Activated naive CD4-positive, alpha-beta T cell treated with anti-CD3 and anti-CD28 coated beads, Interleukin-2, amount 50 U/mL, for 16 hours (primary cell): Measurements from ENCODE around the gene GALNT15.

ENCODE experiments used
- DNase-seq: peaks from one replicate; pipeline ENCODE4 v3.0.0-alpha.2; 2020

The GALNT15 gene

GRCh38 chr3:16257309-16257708 is 82.8 kb downstream of the GALNT15 start:
- DNase-seq, result no peak

GRCh38 chr3:16258177-16258576 is 83.7 kb downstream of the GALNT15 start:
- DNase-seq, result no peak

- no peak for DNase-seq
These were observed 84.4 kb downstream of the GALNT15 start for GRCh38 chr3:16258866-16259265.

- DNase-seq, result no peak
These were observed 85.6 kb downstream of the GALNT15 start for GRCh38 chr3:16260046-16260445.

- DNase-seq, result no peak
These were observed 87.7 kb downstream of the GALNT15 start for GRCh38 chr3:16262174-16262573.

GRCh38 chr3:16264174-16264707 is 89.8 kb downstream of the GALNT15 start:
- no peak for DNase-seq

GRCh38 chr3:16264708-16265454 is 90.4 kb downstream of the GALNT15 start, which contains the start of the genes DPH3 and OXNAD1:
Gene DPH3 (minus strand): TSS chr3:16264943. CDS start chr3:16264876, 67 bp downstream.
Gene OXNAD1 (plus strand): TSS chr3:16265212. CDS start chr3:16270953, 5,741 bp downstream.
- DNase-seq, result peak; percentile 99

- DNase-seq, result no peak
These were observed 90.9 kb downstream of the GALNT15 start for GRCh38 chr3:16265455-16265786.

- DNase-seq, result no peak
These were observed 92.2 kb downstream of the GALNT15 start for GRCh38 chr3:16266714-16267113.

GRCh38 chr3:16270855-16271254 is 96.4 kb downstream of the GALNT15 start:
- DNase-seq, result no peak

GRCh38 chr3:16272588-16272987 is 98.1 kb downstream of the GALNT15 start:
- DNase-seq, result no peak

GRCh38 chr3:16273867-16274266 is 99.4 kb downstream of the GALNT15 start:
- no peak for DNase-seq

- DNase-seq, result no peak
These were observed 103.0 kb downstream of the GALNT15 start for GRCh38 chr3:16277471-16277870.

- DNase-seq, result no peak
These were observed 104.7 kb downstream of the GALNT15 start for GRCh38 chr3:16279010-16279801.

GRCh38 chr3:16280671-16281070 is 106.2 kb downstream of the GALNT15 start:
- DNase-seq, result no peak
